DND-41 (cell line): ENCODE results near the gene ZNF500.

Source experiments
- ATAC-seq: fragments of 200-7000 bp; cut with Tn5 transposase; 3 replicates; pipeline ENCODE4 v1.9.1; 2021; ENCODE audit warnings: low read depth; ENCODE audit not compliant: insufficient read depth
- DNase-seq: peaks from one replicate; pipeline ENCODE4 v3.0.0-alpha.2; 2020
- H2AFZ ChIP-seq: 2 replicates; pipeline ENCODE4 v1.6.0; 2012; ENCODE audit warnings: low read depth, low read length
- H3K27ac ChIP-seq: 2 replicates; pipeline ENCODE4 v1.5.1; 2012; ENCODE audit warnings: low read length, inconsistent platforms
- H3K27me3 ChIP-seq: fragments of 200-600 bp; sonication (generic); 2 replicates; pipeline ENCODE4 v1.6.0; 2012; ENCODE audit warnings: low read length, mild to moderate bottlenecking, inconsistent platforms; ENCODE audit not compliant: insufficient read depth, poor library complexity
- H3K36me3 ChIP-seq: 2 replicates; pipeline ENCODE4 v1.5.1; 2012; ENCODE audit warnings: low read length, inconsistent platforms; ENCODE audit not compliant: insufficient read depth
- H3K4me1 ChIP-seq: 2 replicates; pipeline ENCODE4 v1.5.1; 2012; ENCODE audit warnings: mild to moderate bottlenecking, low read length; ENCODE audit not compliant: insufficient read depth
- H3K4me2 ChIP-seq: 2 replicates; pipeline ENCODE4 v1.6.0; 2012; ENCODE audit warnings: mild to moderate bottlenecking, moderate library complexity, low read length, inconsistent platforms; ENCODE audit not compliant: insufficient read depth
- H3K4me3 ChIP-seq, 2 experiments: fragments of 200-600 bp in 1 of 2; shearing (Covaris generic) in 1 of 2; 2 replicates each; pipeline ENCODE4 v1.5.1; 2012 to 2016; ENCODE audit warnings: inconsistent platforms in 2 of 2, low read length in 2 of 2, mild to moderate bottlenecking in 2 of 2, low read depth in 1 of 2, moderate library complexity in 1 of 2
- H3K79me2 ChIP-seq: 2 replicates; pipeline ENCODE4 v1.6.0; 2012; ENCODE audit warnings: low read length, inconsistent platforms; ENCODE audit not compliant: insufficient read depth
- H3K9ac ChIP-seq: 2 replicates; pipeline ENCODE4 v1.6.0; 2012; ENCODE audit warnings: low read depth, mild to moderate bottlenecking, inconsistent platforms, low read length, moderate library complexity
- H3K9me3 ChIP-seq: 2 replicates; pipeline ENCODE4 v1.5.1; 2012; ENCODE audit warnings: low read length, moderate library complexity, mild to moderate bottlenecking, inconsistent platforms; ENCODE audit not compliant: insufficient read depth, severe bottlenecking
- H4K20me1 ChIP-seq: 2 replicates; pipeline ENCODE4 v1.6.0; 2012; ENCODE audit warnings: low read length; ENCODE audit not compliant: insufficient read depth
- EZH2 ChIP-seq: IDR thresholded peaks from 3 replicates; pipeline ENCODE4 v1.6.1; 2012; ENCODE audit warnings: borderline replicate concordance, low read depth, mild to moderate bottlenecking, moderate library complexity, low read length, inconsistent platforms; ENCODE audit not compliant: severe bottlenecking
- TF ChIP-seq, protein P1 (sequence below): IDR thresholded peaks from 2 replicates; pipeline ENCODE4 v1.5.1; 2012; ENCODE audit warnings: borderline replicate concordance, low read length, moderate library complexity, mild to moderate bottlenecking; ENCODE audit not compliant: poor library complexity, severe bottlenecking; ENCODE audit errors: extremely low read depth

Gene ZNF500

DNA sequence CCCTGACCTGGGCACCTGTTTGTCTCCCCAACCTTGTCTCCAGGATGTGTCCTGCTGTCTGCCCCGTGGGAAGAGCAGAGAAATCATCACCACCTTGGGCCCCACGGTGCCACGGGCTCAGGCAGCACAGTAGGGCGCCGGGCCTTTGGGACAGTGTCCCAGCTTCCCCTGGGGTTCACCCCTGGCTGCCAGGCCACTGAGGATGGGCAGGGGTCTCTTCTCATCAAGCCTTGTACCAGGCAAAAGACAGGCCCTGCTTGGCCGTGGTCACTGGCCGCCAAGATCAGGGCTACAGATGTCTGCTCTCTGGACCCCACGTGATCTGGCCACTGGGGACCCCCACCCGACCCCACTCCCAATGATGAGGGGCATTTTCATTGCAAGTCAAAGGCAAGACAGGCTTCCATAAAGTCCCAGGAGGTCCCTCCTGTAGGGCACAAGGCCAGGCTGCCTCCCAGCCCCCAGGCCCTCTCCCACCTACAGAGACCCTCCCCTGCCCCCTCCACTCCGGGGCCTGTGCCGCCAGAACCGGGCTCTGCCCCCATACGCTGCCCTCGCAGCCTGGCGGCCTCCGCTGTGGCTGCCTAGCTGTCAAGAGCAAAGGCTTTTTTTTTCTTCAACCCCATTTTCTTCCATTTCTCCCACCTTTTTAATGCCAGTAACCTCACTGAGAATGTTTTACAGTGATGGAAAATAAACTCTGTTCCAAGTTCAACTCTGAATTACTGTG is 18.1 kb downstream of the ZNF500 start:
- TF ChIP-seq EZH2: no peak
- TF ChIP-seq, protein P1, sequence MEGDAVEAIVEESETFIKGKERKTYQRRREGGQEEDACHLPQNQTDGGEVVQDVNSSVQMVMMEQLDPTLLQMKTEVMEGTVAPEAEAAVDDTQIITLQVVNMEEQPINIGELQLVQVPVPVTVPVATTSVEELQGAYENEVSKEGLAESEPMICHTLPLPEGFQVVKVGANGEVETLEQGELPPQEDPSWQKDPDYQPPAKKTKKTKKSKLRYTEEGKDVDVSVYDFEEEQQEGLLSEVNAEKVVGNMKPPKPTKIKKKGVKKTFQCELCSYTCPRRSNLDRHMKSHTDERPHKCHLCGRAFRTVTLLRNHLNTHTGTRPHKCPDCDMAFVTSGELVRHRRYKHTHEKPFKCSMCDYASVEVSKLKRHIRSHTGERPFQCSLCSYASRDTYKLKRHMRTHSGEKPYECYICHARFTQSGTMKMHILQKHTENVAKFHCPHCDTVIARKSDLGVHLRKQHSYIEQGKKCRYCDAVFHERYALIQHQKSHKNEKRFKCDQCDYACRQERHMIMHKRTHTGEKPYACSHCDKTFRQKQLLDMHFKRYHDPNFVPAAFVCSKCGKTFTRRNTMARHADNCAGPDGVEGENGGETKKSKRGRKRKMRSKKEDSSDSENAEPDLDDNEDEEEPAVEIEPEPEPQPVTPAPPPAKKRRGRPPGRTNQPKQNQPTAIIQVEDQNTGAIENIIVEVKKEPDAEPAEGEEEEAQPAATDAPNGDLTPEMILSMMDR: no peak
- H2AFZ ChIP-seq: no peak overlapping the region
- no peaks in the 10 kb centered on the region for H3K27me3 ChIP-seq
- no peak overlapping the region for H3K27ac ChIP-seq
- no peaks in the 10 kb centered on the region for H3K4me1 ChIP-seq
- no peaks in the 10 kb centered on the region for H3K9me3 ChIP-seq
- H4K20me1 ChIP-seq: peaks cover 3% of the 10 kb centered on the region; the same call in 1 of the 2 replicates
- no peak overlapping the region for H3K4me3 ChIP-seq
- H3K36me3 ChIP-seq: peaks cover 39% of the 10 kb centered on the region
- H3K79me2 ChIP-seq: no peaks in the 10 kb centered on the region
- no peak overlapping the region for H3K9ac ChIP-seq
- no peak for DNase-seq
- no peak overlapping the region for H3K4me2 ChIP-seq
- no peak for ATAC-seq

DNA sequence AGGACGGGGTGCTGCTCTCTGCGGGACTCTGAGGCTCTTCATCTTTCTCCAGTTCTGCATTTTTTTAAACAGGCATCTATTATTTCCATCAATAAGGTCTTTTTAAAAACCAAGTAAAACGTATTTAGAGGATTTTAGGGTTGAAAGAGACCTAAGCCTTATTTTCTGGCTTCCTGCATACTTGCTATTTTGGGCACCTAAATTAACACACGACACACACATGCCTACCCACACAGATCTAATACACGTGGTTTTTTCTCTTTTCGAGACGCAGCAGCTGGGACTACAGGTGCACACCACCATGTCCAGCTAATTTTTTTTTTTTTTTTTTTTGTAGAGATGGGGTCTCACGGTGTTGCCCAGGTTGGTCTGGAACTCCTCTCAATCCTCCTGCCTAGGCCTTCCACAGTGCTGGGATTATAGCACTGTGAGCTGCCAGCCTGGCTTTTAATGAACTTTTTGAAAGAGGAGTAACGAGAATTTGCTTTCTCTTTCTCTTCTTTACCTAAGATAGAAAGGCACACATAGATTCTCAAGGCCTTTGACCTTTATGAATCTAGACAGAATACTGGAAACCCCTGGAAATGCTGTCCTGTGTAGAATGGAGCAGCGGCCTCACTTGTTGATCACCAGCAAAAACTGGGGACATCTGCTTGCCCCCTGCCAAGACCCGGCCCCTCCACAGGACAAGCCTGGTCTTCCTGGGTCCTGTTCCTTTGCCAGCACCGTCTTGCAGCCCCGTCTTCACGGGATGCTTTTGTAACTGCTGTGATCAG is 18.9 kb downstream of the ZNF500 start:
- H4K20me1 ChIP-seq: peaks cover 3% of the 10 kb centered on the region; the same call in 1 of the 2 replicates
- H3K27me3 ChIP-seq: no peaks in the 10 kb centered on the region
- DNase-seq (no peak), ATAC-seq (no peak)
- H3K9ac ChIP-seq: no peak overlapping the region
- H3K79me2 ChIP-seq: no peaks in the 10 kb centered on the region
- no peaks in the 10 kb centered on the region for H3K4me1 ChIP-seq
- H3K9me3 ChIP-seq: no peaks in the 10 kb centered on the region
- no peak overlapping the region for H3K27ac ChIP-seq
- TF ChIP-seq, protein P1: no peak
- no peak for TF ChIP-seq EZH2
- no peak overlapping the region for H3K4me2 ChIP-seq
- H3K4me3 ChIP-seq: no peak overlapping the region
- H2AFZ ChIP-seq: no peak overlapping the region
- peaks cover 31% of the 10 kb centered on the region for H3K36me3 ChIP-seq

DNA sequence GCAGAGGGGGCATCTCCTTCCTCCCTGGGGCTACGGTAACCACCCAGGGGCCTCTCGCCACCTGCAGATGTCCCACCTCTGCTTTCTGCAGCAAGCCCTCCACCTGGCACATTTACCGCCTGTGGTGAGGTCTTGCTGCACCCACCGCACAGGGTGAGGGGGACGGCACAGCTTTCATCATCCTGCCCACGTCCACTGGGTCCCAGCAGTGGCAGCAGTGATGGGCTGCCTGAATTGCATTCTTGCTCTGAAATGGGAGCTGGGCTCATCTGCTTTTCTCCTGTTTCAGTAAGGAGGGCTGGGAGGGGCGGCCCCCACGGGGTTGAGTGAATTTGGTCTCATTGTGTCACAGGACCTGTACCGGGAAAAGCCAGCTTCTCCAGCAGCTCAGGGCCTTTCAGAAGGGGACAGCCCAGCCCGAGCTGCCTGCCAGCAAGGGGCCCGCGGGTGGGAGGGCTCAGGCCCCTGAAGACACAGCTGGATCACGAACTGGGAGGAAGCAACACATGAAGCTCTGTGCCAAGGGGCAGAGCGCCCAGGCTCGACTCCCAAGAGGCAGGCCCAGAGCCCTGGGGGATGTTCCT is 19.9 kb downstream of the ZNF500 start:
- Histone ChIP-seq H3K9me3 (no peaks in the 10 kb centered on the region), H3K4me3 (no peak overlapping the region), H3K9ac (no peak overlapping the region), H3K4me1 (no peaks in the 10 kb centered on the region), H3K27ac (no peak overlapping the region), H3K4me2 (no peak overlapping the region), H3K79me2 (no peaks in the 10 kb centered on the region), H4K20me1 (peaks cover 3% of the 10 kb centered on the region; the same call in 1 of the 2 replicates), H3K36me3 (peaks cover 21% of the 10 kb centered on the region), H2AFZ (no peak overlapping the region), H3K27me3 (no peaks in the 10 kb centered on the region)
- no peak for TF ChIP-seq EZH2
- TF ChIP-seq, protein P1: no peak
- DNase-seq (no peak), ATAC-seq (0 out of 3 replicates have a peak, but pooled peaks have one; percentile 13)
